Measurements from ENCODE around the gene TMEM256.

DNA sequence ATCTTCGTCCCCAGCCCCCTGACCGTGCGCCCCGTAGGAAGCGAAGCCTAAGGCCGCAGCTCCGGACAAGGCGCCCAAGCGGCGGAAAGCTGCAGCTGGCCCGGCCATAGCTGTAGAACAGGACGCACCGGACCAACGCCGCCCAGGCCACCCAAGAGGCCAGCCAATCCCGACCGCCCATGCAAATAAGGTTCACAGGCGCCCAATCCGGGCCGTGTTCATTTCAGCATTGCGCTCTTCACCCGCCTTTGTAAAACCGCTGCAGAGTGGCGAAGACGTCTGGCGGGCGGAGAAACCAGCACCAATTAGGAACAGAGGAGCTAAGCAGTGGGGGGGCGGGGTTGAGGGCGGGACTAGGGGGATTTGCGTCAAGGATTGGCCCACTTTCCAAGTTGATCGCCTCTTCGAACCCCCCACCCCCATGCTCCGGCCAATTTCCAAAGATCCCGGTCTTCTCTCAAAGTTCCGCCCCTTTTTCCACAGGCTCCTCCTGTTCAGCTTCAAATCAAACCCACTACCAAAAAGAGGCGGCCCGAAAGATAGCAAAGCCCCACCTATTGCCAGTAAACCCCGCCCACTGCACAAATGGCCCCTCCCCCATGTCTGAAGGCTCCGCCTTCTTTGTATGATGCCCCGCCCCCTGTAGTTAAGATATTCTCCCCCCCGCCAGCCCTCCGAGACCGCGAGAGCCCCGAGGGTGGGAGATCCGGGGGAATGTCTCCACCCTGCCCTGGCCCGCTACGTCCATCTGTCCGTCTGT is at the start of gene TMEM256:
- TF ChIP-seq, protein P1, sequence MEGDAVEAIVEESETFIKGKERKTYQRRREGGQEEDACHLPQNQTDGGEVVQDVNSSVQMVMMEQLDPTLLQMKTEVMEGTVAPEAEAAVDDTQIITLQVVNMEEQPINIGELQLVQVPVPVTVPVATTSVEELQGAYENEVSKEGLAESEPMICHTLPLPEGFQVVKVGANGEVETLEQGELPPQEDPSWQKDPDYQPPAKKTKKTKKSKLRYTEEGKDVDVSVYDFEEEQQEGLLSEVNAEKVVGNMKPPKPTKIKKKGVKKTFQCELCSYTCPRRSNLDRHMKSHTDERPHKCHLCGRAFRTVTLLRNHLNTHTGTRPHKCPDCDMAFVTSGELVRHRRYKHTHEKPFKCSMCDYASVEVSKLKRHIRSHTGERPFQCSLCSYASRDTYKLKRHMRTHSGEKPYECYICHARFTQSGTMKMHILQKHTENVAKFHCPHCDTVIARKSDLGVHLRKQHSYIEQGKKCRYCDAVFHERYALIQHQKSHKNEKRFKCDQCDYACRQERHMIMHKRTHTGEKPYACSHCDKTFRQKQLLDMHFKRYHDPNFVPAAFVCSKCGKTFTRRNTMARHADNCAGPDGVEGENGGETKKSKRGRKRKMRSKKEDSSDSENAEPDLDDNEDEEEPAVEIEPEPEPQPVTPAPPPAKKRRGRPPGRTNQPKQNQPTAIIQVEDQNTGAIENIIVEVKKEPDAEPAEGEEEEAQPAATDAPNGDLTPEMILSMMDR (IDR thresholded peaks at IDR 0.05) = peak in 2 of 4 experiments; percentile 45 to 46
- TF ChIP-seq POLR2A (IDR thresholded peaks at IDR 0.05) = peak; percentile 96 to 99

Measured in uterus (tissue), 2 donors.